ENCODE data around the gene C2CD4D. TPM values are rescaled to one million over a fixed set of nuclear protein-coding genes. Genes with fewer than 3 reads are reported as not detected.

C2CD4D gene
- total and polyA plus RNA-seq, 12 donors: 0.04 TPM; not detected in 11

- H3K27ac ChIP-seq: no peak overlapping the region
- H3K4me3 ChIP-seq: no peak overlapping the region
- H3K9me3 ChIP-seq: no peaks in the 10 kb centered on the region
- DNase-seq (no peak), ATAC-seq (peak in 2 of 8 donors; percentile 37 to 51)
- H3K36me3 ChIP-seq: no peaks in the 10 kb centered on the region
- H3K27me3 ChIP-seq: no peaks in the 10 kb centered on the region
- 14 to 31% methylated on average over 2 of the region's 2 CpGs for WGBS, 2 donors
- TF ChIP-seq, protein P1, sequence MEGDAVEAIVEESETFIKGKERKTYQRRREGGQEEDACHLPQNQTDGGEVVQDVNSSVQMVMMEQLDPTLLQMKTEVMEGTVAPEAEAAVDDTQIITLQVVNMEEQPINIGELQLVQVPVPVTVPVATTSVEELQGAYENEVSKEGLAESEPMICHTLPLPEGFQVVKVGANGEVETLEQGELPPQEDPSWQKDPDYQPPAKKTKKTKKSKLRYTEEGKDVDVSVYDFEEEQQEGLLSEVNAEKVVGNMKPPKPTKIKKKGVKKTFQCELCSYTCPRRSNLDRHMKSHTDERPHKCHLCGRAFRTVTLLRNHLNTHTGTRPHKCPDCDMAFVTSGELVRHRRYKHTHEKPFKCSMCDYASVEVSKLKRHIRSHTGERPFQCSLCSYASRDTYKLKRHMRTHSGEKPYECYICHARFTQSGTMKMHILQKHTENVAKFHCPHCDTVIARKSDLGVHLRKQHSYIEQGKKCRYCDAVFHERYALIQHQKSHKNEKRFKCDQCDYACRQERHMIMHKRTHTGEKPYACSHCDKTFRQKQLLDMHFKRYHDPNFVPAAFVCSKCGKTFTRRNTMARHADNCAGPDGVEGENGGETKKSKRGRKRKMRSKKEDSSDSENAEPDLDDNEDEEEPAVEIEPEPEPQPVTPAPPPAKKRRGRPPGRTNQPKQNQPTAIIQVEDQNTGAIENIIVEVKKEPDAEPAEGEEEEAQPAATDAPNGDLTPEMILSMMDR (IDR thresholded peaks at IDR 0.05): no peak
- intact Hi-C loops (cut with DNase I): no loop called here
- peaks cover 0 to 12% (median 0%) of the 10 kb centered on the region in 9 donors for H3K4me1 ChIP-seq
These were observed 24.8 kb upstream of the C2CD4D start for GRCh38 chr1:151864411-151864810.

GRCh38 chr1:151862604-151863003, 23.0 kb upstream of the C2CD4D start:
- Histone ChIP-seq H3K4me1 (peaks cover 0 to 14% (median 0%) of the 10 kb centered on the region in 9 donors), H3K4me3 (no peak overlapping the region), H3K36me3 (no peaks in the 10 kb centered on the region), H3K27ac (no peak overlapping the region), H3K9me3 (no peaks in the 10 kb centered on the region), H3K27me3 (no peaks in the 10 kb centered on the region)
- DNase-seq: no peak
- ATAC-seq: no peak
- TF ChIP-seq, protein P1 (IDR thresholded peaks at IDR 0.05): no peak
- intact Hi-C loops (cut with DNase I): no loop called here

- Histone ChIP-seq H3K36me3 (no peaks in the 10 kb centered on the region), H3K4me3 (no peak overlapping the region), H3K9me3 (no peaks in the 10 kb centered on the region), H3K27me3 (no peaks in the 10 kb centered on the region), H3K4me1 (peaks cover 0 to 21% (median 2%) of the 10 kb centered on the region in 9 donors), H3K27ac (no peak overlapping the region)
- intact Hi-C loops (cut with DNase I): no loop called here
- ATAC-seq: peak in 1 of 8 donors; percentile 51
- TF ChIP-seq, protein P1 (IDR thresholded peaks at IDR 0.05): no peak
- no peak for DNase-seq
- WGBS, 2 donors: 72 to 77% methylated on average over 7 of the region's 7 CpGs
These were observed 21.0 kb upstream of the C2CD4D start for GRCh38 chr1:151860504-151861187.

DNA sequence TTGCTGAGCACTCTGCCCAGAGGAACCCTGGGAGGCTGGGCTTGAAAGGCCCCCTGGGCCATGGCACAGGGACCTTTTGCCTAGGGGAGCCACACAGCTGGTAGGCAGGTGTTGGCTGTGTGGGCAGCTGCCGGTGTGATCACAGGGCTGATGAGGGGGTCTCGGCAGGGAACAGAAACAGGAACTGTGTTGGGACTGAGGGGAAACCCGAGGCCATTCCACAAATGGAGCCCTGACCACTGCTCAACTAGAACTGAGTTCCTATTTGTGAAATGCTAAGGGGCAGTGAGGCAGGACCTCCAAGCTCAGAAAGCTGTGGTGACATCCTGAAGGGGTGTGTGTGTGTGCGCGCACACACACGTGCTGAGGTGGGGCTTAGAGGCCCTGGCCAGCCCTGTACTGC, 20.3 kb upstream of the C2CD4D start:
- Histone ChIP-seq H3K4me1 (peaks cover 0 to 25% (median 5%) of the 10 kb centered on the region in 9 donors), H3K4me3 (no peak overlapping the region), H3K27ac (no peak overlapping the region), H3K9me3 (no peaks in the 10 kb centered on the region), H3K27me3 (no peaks in the 10 kb centered on the region), H3K36me3 (no peaks in the 10 kb centered on the region)
- 85 to 87% methylated on average over 6 of the region's 6 CpGs for WGBS, 2 donors
- DNase-seq: no peak
- TF ChIP-seq, protein P1 (IDR thresholded peaks at IDR 0.05): no peak
- intact Hi-C loops (cut with DNase I): no loop called here
- ATAC-seq: no peak
